Measurements from ENCODE around the gene PNRC1. TPM values are rescaled to one million over a fixed set of nuclear protein-coding genes. Genes with fewer than 3 reads are reported as not detected.

PNRC1 gene
- total RNA-seq, 1 experiment from 2014 or later = 72.4 TPM

DNA sequence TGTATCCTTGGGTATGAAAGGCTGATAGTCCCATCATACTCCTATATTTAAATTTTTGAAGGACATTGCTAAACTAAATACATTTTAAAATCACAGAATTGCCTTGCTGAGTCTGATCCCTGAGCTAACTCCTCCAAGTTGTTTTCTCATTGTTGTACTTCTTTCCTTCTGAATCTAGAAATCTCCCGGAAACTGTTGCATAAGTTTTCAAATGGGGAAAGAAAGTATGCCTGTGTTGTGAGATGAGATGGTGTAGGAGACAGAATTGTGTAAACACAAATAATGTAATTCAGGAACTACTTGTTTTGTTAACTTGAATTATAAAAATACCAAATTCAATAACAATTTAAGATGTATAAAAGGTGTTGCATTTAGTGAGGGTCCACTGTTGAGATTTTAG is 7.3 kb downstream of the PNRC1 start:
- Histone ChIP-seq H4K20me1 (ENCODE audit: insufficient read depth, low read depth, low read length) (peaks cover 36% of the 10 kb centered on the region), H3K27me3 (ENCODE audit: low read length) (no peaks in the 10 kb centered on the region), H3K36me3 (ENCODE audit: insufficient read depth, low read length) (peaks cover 25% of the 10 kb centered on the region), H3K9ac (ENCODE audit: low read length) (no peak overlapping the region), H3K27ac (ENCODE audit: low read length) (no peak overlapping the region), H3K9me2 (replicated peaks; ENCODE audit: insufficient read depth, low read length) (no peaks in the 10 kb centered on the region), H2AFZ (ENCODE audit: low read length) (no peak overlapping the region), H3K9me3 (ENCODE audit: low read length) (no peaks in the 10 kb centered on the region), H3K4me3 (ENCODE audit: low read length) (no peak overlapping the region), H3K4me2 (ENCODE audit: low read depth, low read length, poor library complexity, severe bottlenecking) (no peak overlapping the region), H3K79me2 (ENCODE audit: low read length) (peaks cover 11% of the 10 kb centered on the region), H3K4me1 (ENCODE audit: low read length) (peaks cover 6% of the 10 kb centered on the region)
- no peak for DNase-seq

DNA sequence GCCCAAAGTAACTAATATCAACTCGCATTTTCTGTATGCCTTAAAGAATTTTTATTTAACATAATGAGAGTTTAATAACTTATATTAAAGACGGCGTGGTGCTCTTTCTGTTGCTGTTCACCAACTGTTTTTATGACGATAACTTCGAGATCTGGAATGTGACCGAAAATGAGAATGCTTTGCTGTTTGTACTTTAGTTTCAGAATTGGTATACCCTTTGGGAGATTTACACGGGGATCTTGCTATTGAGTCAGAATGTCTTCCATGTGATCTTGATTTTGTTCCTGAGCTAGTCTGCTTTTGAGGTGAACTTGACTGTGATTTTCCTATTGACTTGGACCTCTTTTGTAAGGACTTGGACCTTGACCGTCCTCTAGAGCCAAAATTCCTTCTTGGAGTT is 17.9 kb downstream of the PNRC1 start:
- Histone ChIP-seq H3K4me2 (ENCODE audit: low read depth, low read length, poor library complexity, severe bottlenecking) (no peak overlapping the region), H3K9me2 (replicated peaks; ENCODE audit: insufficient read depth, low read length) (no peaks in the 10 kb centered on the region), H3K4me1 (ENCODE audit: low read length) (no peaks in the 10 kb centered on the region), H3K9me3 (ENCODE audit: low read length) (no peaks in the 10 kb centered on the region), H3K9ac (ENCODE audit: low read length) (no peak overlapping the region), H3K79me2 (ENCODE audit: low read length) (no peaks in the 10 kb centered on the region), H4K20me1 (ENCODE audit: insufficient read depth, low read depth, low read length) (no peaks in the 10 kb centered on the region), H3K4me3 (ENCODE audit: low read length) (no peak overlapping the region), H3K36me3 (ENCODE audit: insufficient read depth, low read length) (no peaks in the 10 kb centered on the region), H2AFZ (ENCODE audit: low read length) (0 out of 2 replicates have a peak overlapping the region, but pooled peaks have one; percentile 23), H3K27me3 (ENCODE audit: low read length) (no peaks in the 10 kb centered on the region), H3K27ac (ENCODE audit: low read length) (no peak overlapping the region)
- DNase-seq = no peak

DNA sequence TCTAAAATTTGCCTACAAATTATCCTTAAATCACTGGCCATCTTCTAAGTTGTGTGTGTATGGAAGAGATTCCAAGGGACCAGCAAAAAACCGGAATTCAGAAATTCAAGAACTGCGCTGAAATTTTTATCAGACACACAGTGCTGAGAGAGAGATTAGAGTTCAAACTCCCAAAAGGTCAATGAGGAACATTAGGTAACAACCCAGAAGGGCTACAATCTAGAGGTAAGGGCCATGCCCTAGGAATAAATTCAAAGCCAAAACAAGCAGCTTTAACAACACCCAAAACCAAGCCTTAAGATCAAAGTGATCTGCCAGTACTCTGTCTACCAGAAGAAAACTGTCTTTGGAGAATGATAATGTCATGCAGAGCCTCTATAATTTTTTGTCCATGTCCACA is 19.6 kb downstream of the PNRC1 start:
- no peak overlapping the region for H3K4me2 ChIP-seq (ENCODE audit: low read depth, low read length, poor library complexity, severe bottlenecking)
- no peak overlapping the region for H2AFZ ChIP-seq (ENCODE audit: low read length)
- no peaks in the 10 kb centered on the region for H3K36me3 ChIP-seq (ENCODE audit: insufficient read depth, low read length)
- no peaks in the 10 kb centered on the region for H4K20me1 ChIP-seq (ENCODE audit: insufficient read depth, low read depth, low read length)
- H3K9me3 ChIP-seq (ENCODE audit: low read length) = no peaks in the 10 kb centered on the region
- no peaks in the 10 kb centered on the region for H3K9me2 ChIP-seq (replicated peaks; ENCODE audit: insufficient read depth, low read length)
- no peaks in the 10 kb centered on the region for H3K4me1 ChIP-seq (ENCODE audit: low read length)
- no peak overlapping the region for H3K27ac ChIP-seq (ENCODE audit: low read length)
- no peak for DNase-seq
- no peak overlapping the region for H3K9ac ChIP-seq (ENCODE audit: low read length)
- H3K27me3 ChIP-seq (ENCODE audit: low read length) = no peaks in the 10 kb centered on the region
- H3K4me3 ChIP-seq (ENCODE audit: low read length) = no peak overlapping the region
- H3K79me2 ChIP-seq (ENCODE audit: low read length) = no peaks in the 10 kb centered on the region

DNA sequence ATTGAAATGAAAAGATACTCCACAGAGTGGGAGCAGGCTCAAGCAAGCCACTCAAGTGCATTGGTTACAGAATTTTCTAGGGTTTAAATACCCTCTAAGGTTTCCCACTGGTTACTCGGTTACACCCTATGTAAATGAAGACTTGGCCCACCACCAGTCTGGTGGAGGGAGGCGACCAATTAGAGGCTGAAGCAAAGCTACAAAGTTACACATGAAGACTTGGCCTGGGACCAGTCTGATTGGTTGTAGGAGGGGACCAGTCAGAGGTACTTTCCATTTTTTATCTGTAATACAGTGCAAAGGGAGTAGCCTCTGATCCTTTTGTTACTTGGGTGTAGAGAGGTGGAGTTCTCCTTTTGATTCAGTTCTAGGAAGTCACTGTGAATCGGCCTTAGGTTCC is 29.7 kb downstream of the PNRC1 start:
- Histone ChIP-seq H2AFZ (ENCODE audit: low read length) (no peak overlapping the region), H3K27me3 (ENCODE audit: low read length) (no peaks in the 10 kb centered on the region), H3K9ac (ENCODE audit: low read length) (no peak overlapping the region), H4K20me1 (ENCODE audit: insufficient read depth, low read depth, low read length) (no peaks in the 10 kb centered on the region), H3K79me2 (ENCODE audit: low read length) (no peaks in the 10 kb centered on the region), H3K4me2 (ENCODE audit: low read depth, low read length, poor library complexity, severe bottlenecking) (no peak overlapping the region), H3K4me3 (ENCODE audit: low read length) (no peak overlapping the region), H3K36me3 (ENCODE audit: insufficient read depth, low read length) (no peaks in the 10 kb centered on the region), H3K4me1 (ENCODE audit: low read length) (no peaks in the 10 kb centered on the region), H3K9me2 (replicated peaks; ENCODE audit: insufficient read depth, low read length) (no peaks in the 10 kb centered on the region), H3K9me3 (ENCODE audit: low read length) (no peaks in the 10 kb centered on the region), H3K27ac (ENCODE audit: low read length) (no peak overlapping the region)
- DNase-seq = no peak

DNA sequence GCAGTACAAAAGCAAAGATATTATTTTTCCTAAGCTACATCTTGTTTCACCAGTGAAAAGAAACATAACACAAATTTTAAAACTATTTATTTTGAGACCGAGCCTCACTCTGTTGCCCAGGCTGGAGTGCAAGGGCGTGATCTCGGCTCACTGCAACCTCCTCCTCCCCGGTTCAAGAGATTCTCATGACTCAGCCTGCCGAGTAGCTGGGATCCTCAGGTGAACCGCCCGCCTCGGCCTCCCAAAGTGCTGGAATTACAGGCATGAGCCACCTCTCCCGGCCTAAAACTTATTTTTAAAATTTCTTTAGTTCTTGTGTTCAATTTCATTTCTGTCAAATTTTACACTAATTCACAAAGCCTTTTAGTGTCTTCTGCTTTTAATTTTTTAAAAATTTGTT is 31.4 kb downstream of the PNRC1 start:
- Histone ChIP-seq H3K4me2 (ENCODE audit: low read depth, low read length, poor library complexity, severe bottlenecking) (no peak overlapping the region), H3K27ac (ENCODE audit: low read length) (no peak overlapping the region), H3K4me1 (ENCODE audit: low read length) (no peaks in the 10 kb centered on the region), H3K9me2 (replicated peaks; ENCODE audit: insufficient read depth, low read length) (no peaks in the 10 kb centered on the region), H3K9ac (ENCODE audit: low read length) (no peak overlapping the region), H4K20me1 (ENCODE audit: insufficient read depth, low read depth, low read length) (no peaks in the 10 kb centered on the region), H2AFZ (ENCODE audit: low read length) (no peak overlapping the region), H3K4me3 (ENCODE audit: low read length) (no peak overlapping the region), H3K27me3 (ENCODE audit: low read length) (no peaks in the 10 kb centered on the region), H3K36me3 (ENCODE audit: insufficient read depth, low read length) (no peaks in the 10 kb centered on the region), H3K79me2 (ENCODE audit: low read length) (no peaks in the 10 kb centered on the region), H3K9me3 (ENCODE audit: low read length) (no peaks in the 10 kb centered on the region)
- no peak for DNase-seq

DNA sequence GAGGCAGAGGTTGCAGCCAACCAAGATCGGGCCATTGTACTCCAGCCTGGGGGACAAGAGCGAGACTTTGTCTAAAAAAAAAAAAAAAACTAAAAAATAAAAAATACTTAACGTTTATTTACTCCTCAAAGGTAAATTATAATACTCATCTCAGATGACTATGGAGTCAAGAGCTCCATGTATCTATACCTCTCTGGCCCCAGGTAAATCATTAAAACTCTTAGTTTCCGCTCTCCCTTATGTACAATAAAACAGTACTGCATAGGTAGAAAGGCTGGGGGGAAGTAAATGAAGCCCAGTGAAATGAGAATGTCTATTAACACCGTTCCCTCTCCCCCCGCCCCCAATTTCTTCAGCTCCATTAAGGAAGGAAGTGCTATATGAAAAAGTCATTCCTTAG is 36.2 kb downstream of the PNRC1 start:
- Histone ChIP-seq H3K9me3 (ENCODE audit: low read length) (no peaks in the 10 kb centered on the region), H3K27ac (ENCODE audit: low read length) (no peak overlapping the region), H3K4me1 (ENCODE audit: low read length) (no peaks in the 10 kb centered on the region), H3K9me2 (replicated peaks; ENCODE audit: insufficient read depth, low read length) (no peaks in the 10 kb centered on the region), H3K9ac (ENCODE audit: low read length) (no peak overlapping the region), H4K20me1 (ENCODE audit: insufficient read depth, low read depth, low read length) (no peaks in the 10 kb centered on the region), H3K79me2 (ENCODE audit: low read length) (no peaks in the 10 kb centered on the region), H3K4me3 (ENCODE audit: low read length) (no peak overlapping the region), H3K4me2 (ENCODE audit: low read depth, low read length, poor library complexity, severe bottlenecking) (no peak overlapping the region), H3K27me3 (ENCODE audit: low read length) (no peaks in the 10 kb centered on the region), H3K36me3 (ENCODE audit: insufficient read depth, low read length) (no peaks in the 10 kb centered on the region), H2AFZ (ENCODE audit: low read length) (no peak overlapping the region)
- no peak for DNase-seq

DNA sequence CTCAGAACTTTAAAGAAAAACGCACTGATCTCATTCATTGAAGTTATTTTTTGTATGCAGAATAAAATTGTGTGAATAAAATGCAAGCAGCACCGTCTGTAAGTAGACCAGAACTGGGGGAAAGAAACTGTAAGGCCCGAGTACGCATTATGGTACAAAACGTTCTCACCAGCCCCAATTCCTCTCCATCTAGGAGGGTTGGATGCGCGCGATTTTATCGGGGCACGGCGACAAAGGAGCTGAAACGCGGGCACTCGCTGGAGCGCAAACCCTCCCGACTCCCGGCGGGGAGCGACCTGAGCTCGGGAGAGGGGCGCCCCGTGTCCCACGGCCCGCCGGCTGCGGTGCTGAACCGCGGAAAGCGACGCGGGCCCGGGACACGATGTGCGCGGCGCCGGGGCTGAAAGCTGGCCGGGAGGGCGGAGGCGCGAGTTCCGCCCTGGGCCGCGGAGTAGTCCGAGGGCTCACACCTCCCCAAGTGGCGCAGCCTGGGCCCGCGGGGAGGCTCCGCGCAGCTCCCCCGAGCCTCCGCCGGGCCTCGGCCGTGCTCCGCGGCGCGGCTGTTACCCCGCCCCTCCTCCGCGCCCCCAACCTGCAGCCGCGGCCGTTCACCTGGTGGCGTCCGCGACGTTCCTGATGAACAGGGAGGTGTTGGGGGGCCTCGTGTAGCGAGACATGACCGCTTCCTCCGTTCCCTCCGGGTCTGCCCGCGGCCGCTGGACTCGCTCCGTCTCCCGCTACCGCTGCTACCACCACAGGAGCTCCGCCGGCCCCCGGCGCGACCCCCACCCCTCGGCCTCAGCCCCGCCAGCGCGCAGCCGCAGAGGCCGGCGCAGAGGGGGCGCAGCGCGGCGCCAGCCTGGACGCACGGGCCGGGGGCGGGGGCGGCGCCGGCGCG is 36.9 kb downstream of the PNRC1 start, which contains the start of gene SRSF12:
TSS of gene SRSF12 (minus strand) at position 861 of the 898 bp plus-strand sequence. CDS start at position 677, 184 bp downstream.
- no peaks in the 10 kb centered on the region for H3K79me2 ChIP-seq (ENCODE audit: low read length)
- H4K20me1 ChIP-seq (ENCODE audit: insufficient read depth, low read depth, low read length) = no peaks in the 10 kb centered on the region
- DNase-seq = no peak
- H3K36me3 ChIP-seq (ENCODE audit: insufficient read depth, low read length) = no peaks in the 10 kb centered on the region
- H3K9me3 ChIP-seq (ENCODE audit: low read length) = no peaks in the 10 kb centered on the region
- no peaks in the 10 kb centered on the region for H3K27me3 ChIP-seq (ENCODE audit: low read length)
- no peak within 1 kb of the TSS for H3K9ac ChIP-seq (ENCODE audit: low read length)
- no peaks in the 10 kb centered on the region for H3K9me2 ChIP-seq (replicated peaks; ENCODE audit: insufficient read depth, low read length)
- H3K4me1 ChIP-seq (ENCODE audit: low read length) = no peaks in the 10 kb centered on the region
- H3K4me3 ChIP-seq (ENCODE audit: low read length) = no peak within 1 kb of the TSS
- H2AFZ ChIP-seq (ENCODE audit: low read length) = no peak within 1 kb of the TSS
- no peak within 1 kb of the TSS for H3K4me2 ChIP-seq (ENCODE audit: low read depth, low read length, poor library complexity, severe bottlenecking)
- no peak within 1 kb of the TSS for H3K27ac ChIP-seq (ENCODE audit: low read length)

DNA sequence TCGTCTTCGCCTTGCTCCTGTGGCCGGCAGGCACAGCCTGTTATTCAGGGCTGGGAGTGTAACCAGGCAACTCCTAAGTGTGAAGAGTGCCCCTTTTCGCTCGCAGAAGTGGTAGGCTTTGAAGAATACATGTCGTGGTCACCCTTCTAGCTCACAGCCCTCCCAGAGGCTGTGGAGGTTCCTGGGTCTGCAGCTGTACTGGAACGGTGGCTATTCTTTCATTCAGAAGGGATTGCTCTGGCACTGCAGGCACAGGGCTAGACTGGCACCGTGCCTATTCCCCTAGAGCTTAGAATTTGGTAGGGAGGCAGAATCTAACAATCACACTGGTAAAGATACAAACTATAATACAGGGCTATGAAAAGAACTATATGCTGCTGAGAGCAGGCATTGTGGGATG is 38.4 kb downstream of the PNRC1 start:
- Histone ChIP-seq H3K79me2 (ENCODE audit: low read length) (no peaks in the 10 kb centered on the region), H3K9me2 (replicated peaks; ENCODE audit: insufficient read depth, low read length) (no peaks in the 10 kb centered on the region), H2AFZ (ENCODE audit: low read length) (no peak overlapping the region), H3K9me3 (ENCODE audit: low read length) (no peaks in the 10 kb centered on the region), H3K4me1 (ENCODE audit: low read length) (no peaks in the 10 kb centered on the region), H3K36me3 (ENCODE audit: insufficient read depth, low read length) (no peaks in the 10 kb centered on the region), H4K20me1 (ENCODE audit: insufficient read depth, low read depth, low read length) (no peaks in the 10 kb centered on the region), H3K4me2 (ENCODE audit: low read depth, low read length, poor library complexity, severe bottlenecking) (no peak overlapping the region), H3K9ac (ENCODE audit: low read length) (no peak overlapping the region), H3K27ac (ENCODE audit: low read length) (no peak overlapping the region), H3K4me3 (ENCODE audit: low read length) (no peak overlapping the region), H3K27me3 (ENCODE audit: low read length) (no peaks in the 10 kb centered on the region)
- no peak for DNase-seq
